Skeletal muscle satellite cell (primary cell): ENCODE results near the gene CSNK1A1.

ENCODE experiments used
- H3K27me3 ChIP-seq: 2 replicates; pipeline ENCODE4 v1.7.0; 2013; ENCODE audit warnings: low read length; ENCODE audit not compliant: control insufficient read depth, insufficient read depth
- H3K36me3 ChIP-seq: 2 replicates; pipeline ENCODE4 v1.7.0; 2013; ENCODE audit warnings: mild to moderate bottlenecking, control low read depth, low read length; ENCODE audit not compliant: insufficient read depth
- H3K4me1 ChIP-seq: 2 replicates; pipeline ENCODE4 v1.7.0; 2013; ENCODE audit warnings: low read length; ENCODE audit not compliant: control insufficient read depth, insufficient read depth
- H3K4me2 ChIP-seq: 2 replicates; pipeline ENCODE4 v1.7.0; 2013; ENCODE audit warnings: mild to moderate bottlenecking, low read length
- H3K4me3 ChIP-seq: 2 replicates; pipeline ENCODE4 v1.7.0; 2013; ENCODE audit warnings: low read length
- H3K9ac ChIP-seq: 2 replicates; pipeline ENCODE4 v1.7.0; 2013; ENCODE audit warnings: mild to moderate bottlenecking, low read depth, low read length, moderate library complexity
- H3K9me3 ChIP-seq: replicated peaks from 2 replicates; pipeline ENCODE4 v1.7.0; 2013; ENCODE audit warnings: mild to moderate bottlenecking, control low read depth, low read length

CSNK1A1 gene

DNA sequence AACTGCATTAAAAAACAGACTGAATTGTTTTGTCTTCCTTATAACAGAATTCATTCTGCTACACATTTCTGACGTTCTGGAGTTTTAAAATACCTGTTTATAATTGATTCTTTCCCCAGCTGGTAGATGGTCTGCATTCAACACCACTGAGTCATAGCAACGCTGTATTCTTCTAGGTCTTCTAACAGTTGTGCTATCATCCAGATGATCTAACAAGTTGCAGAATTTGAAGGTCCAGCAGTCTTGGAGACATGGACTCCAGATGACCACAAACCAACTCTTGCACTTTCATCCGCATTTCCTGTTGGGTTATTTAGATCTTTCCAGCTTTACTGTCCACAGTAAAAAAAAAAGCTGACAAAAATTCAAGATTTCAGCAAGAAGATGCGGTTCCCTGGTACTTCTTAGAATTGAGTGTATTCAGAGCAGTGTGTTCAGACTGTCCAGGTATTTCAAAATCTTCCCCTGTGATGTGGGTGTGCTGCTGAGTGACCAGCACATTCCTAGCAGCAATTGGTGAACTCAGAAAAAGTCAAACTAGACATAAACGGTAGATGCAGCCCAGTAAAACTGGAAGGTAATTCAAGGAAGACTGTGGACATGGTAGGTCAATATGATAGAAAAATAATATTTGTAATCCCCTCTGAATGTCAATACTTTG lies 50.2 kb downstream of the CSNK1A1 start:
- peaks cover 29% of the 10 kb centered on the region for H3K4me1 ChIP-seq
- H3K4me2 ChIP-seq, result no peak overlapping the region
- H3K27me3 ChIP-seq, result no peaks in the 10 kb centered on the region
- no peaks in the 10 kb centered on the region for H3K9me3 ChIP-seq
- H3K4me3 ChIP-seq, result no peak overlapping the region
- H3K36me3 ChIP-seq, result peaks cover 82% of the 10 kb centered on the region
- H3K9ac ChIP-seq, result no peak overlapping the region

DNA sequence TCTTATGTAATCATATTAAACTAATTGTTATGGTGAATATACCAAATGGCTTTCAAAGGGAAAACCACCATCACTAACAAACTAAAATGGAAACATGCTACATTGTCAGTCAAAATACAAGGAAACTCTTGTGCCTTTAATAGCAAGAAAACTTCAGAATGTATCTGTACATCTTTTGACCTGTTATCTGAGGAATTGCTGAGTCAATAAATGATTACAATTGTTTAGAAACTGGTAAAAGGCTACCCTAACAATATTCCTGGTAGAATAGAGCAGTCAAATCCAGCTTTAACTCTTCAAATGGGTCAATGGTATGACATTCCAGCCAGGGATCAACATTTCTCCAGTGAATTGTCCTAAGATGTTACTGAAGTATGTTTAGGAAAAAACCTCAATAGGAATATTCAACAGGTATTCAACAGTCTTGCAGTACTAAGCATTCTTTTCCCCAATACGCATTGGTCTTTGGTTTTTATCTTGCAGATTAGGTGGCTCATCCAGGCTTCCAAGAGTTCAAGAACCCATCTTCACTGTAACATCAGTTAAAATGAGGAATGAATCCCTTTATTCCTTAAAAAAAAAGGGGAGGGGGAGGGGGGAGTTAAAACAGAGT lies 52.4 kb downstream of the CSNK1A1 start:
- Histone ChIP-seq H3K9me3 (no peaks in the 10 kb centered on the region), H3K36me3 (peaks cover 82% of the 10 kb centered on the region), H3K4me3 (no peak overlapping the region), H3K27me3 (no peaks in the 10 kb centered on the region), H3K4me2 (no peak overlapping the region), H3K9ac (no peak overlapping the region), H3K4me1 (peaks cover 29% of the 10 kb centered on the region)

DNA sequence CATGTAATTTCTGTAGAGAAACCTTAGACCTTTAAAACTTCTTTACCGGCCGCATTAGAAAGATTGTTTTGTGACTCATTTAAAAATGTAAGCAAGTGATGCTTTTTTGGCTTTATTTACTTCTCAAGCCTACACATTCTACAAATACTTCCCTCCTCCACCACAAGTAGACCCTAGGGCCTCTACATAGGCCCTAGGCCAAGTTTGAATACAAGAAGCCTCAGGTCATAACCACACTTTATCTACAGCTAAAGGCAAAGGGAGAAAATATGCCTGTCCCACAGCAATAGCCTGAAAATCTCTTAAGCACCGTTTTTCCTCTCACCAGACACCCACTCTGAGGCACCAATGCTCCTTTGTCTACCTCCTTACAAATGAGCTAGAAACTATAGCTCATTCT lies 53.9 kb downstream of the CSNK1A1 start:
- Histone ChIP-seq H3K4me1 (peaks cover 29% of the 10 kb centered on the region), H3K36me3 (peaks cover 85% of the 10 kb centered on the region), H3K4me2 (peak overlapping the region; percentile 21), H3K4me3 (no peak overlapping the region), H3K9ac (peak overlapping the region; percentile 49), H3K27me3 (no peaks in the 10 kb centered on the region), H3K9me3 (no peaks in the 10 kb centered on the region)

DNA sequence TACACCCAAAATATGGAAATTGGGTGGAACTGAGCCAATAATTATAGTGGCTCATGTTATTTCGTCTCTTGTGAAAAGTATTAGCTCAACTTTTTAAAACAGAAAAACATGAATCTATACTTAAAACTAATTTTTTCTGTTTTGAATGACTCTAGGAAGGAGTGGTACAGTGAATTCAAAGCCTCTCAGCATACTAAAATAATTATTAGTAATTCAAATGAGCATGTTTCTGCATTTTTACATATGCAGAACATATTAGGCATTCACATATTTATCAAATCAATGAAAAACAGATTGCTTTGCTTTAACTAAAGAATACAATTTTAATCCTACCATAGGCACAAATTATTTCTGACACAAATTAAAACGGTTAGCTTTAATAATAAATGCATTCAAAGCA lies 54.3 kb downstream of the CSNK1A1 start:
- H3K9me3 ChIP-seq, result no peaks in the 10 kb centered on the region
- no peak overlapping the region for H3K9ac ChIP-seq
- no peak overlapping the region for H3K4me3 ChIP-seq
- H3K36me3 ChIP-seq, result peaks cover 82% of the 10 kb centered on the region
- H3K4me2 ChIP-seq, result no peak overlapping the region
- peaks cover 29% of the 10 kb centered on the region for H3K4me1 ChIP-seq
- H3K27me3 ChIP-seq, result no peaks in the 10 kb centered on the region

DNA sequence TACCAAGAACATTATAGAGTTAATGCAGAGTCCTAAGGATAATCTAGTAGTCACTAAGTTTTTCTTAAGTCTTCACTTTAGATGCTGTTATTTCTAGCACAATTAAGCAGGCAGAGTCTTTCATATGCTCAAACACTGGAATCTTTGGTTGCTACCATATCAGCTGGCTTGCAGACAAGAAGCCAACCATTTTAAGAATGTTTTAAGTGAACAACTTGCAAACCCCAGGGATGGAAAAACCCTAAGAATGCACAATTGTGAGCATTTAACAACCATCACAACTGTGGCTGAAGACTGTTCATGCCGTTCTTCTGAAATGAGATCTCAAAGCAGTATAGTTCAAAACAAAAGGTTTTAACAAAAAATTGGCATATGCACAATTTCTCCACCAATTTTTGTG lies 55.1 kb downstream of the CSNK1A1 start:
- H3K4me2 ChIP-seq, result no peak overlapping the region
- H3K9me3 ChIP-seq, result no peaks in the 10 kb centered on the region
- no peak overlapping the region for H3K4me3 ChIP-seq
- peaks cover 26% of the 10 kb centered on the region for H3K4me1 ChIP-seq
- peaks cover 74% of the 10 kb centered on the region for H3K36me3 ChIP-seq
- no peak overlapping the region for H3K9ac ChIP-seq
- no peaks in the 10 kb centered on the region for H3K27me3 ChIP-seq

DNA sequence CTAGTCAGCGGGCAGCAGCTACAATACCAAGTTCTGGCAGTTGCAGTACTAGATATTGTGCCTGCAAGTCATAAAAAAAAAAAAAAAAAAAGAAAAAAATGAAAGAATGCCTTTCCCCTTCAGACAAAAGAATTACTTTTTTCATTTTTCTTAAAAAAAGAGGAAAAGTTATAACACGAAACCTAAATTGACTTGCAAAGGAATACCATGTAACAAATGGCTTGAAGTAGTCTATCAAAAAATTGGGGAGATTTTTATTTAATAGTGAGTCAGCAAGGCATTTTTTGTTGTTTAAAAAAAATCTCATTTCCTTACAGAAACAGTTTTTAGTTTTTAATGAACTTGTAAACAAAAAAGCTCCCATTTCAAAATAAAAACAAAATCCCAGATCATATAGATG lies 55.6 kb downstream of the CSNK1A1 start:
- Histone ChIP-seq H3K4me1 (peaks cover 22% of the 10 kb centered on the region), H3K4me2 (no peak overlapping the region), H3K9me3 (no peaks in the 10 kb centered on the region), H3K27me3 (no peaks in the 10 kb centered on the region), H3K9ac (no peak overlapping the region), H3K36me3 (peaks cover 69% of the 10 kb centered on the region), H3K4me3 (no peak overlapping the region)

DNA sequence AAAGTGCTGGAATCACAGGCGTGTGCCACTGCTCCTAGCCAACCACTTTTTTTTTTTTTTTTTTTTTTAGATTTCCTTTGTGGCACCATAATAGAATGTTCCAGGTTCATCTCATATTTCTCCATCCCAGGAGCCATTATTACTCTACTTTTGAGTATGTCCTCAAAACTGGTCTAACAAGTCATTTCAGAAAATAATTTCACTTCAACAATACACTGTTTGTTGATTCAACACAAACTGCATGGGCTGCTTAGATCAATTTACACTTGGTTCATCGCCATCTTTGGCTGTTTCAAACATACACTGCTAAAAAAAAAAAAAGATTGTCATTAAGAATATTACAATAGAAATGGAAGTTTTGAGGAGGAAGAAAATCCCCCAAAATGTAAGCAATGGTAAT lies 57.9 kb downstream of the CSNK1A1 start:
- H3K4me1 ChIP-seq, result peaks cover 43% of the 10 kb centered on the region
- no peak overlapping the region for H3K4me3 ChIP-seq
- H3K36me3 ChIP-seq, result peaks cover 52% of the 10 kb centered on the region
- H3K9me3 ChIP-seq, result no peaks in the 10 kb centered on the region
- H3K9ac ChIP-seq, result no peak overlapping the region
- no peak overlapping the region for H3K4me2 ChIP-seq
- H3K27me3 ChIP-seq, result no peaks in the 10 kb centered on the region

DNA sequence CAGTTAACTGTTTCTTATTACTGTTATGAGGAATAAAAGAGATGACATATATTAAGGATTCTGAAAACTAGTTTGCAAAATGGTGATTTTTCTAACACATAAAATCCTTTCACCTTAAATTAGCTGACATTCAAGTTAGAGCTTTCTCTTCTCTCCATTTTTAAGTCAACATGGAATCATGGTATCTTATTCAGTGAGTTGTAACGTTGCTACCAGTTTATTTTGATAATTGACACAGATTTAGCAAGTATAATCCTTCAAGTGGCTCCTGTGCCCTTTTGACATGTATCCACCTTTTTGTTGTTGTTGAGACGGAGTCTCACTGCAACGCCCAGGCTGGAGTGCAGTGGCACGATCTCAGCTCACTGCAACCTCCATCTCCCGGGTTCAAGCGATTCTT lies 58.5 kb downstream of the CSNK1A1 start:
- Histone ChIP-seq H3K4me1 (peaks cover 43% of the 10 kb centered on the region), H3K36me3 (peaks cover 48% of the 10 kb centered on the region)

DNA sequence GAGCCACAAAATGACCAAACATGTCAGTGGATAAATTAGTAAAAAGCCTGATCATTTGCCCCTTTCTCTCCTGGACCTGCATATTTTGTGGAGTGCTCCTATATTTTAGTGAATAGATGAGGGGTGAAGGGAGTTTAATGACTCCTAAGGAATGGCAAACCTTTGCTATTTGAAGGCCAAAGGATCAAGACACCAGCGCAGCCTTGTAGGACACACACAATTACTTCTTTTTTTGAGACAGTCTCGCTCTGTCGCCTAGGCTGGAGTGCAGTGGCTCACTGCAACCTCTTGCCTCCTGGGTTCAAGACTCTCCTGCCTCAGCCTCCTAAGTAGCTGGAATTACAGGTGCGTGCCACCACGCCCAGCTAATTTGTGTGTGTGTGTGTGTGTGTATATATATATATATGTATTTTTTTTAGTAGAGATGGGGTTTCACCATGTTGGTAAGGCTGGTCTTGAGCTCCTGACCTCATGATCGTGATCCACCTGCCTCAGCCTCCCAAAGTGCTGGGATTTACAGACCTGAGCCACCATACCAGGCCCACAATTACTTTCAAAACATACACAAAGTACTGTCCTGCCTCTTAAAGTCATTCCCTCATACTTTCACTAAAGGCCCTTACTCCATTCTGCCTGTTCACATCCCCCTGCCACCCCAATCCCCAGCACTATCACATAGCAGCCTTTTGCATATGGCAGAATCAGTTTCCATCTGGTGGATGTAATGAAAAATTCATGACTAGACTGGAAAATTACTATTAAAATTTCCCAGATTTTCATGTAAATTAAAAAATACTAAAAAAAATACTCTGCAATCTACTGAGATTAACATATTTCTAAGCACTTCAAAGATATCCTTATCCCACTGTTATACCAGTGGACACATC lies 60.4 kb downstream of the CSNK1A1 start:
- Histone ChIP-seq H3K4me1 (peaks cover 43% of the 10 kb centered on the region), H3K4me2 (no peak overlapping the region), H3K36me3 (peaks cover 34% of the 10 kb centered on the region), H3K27me3 (no peaks in the 10 kb centered on the region), H3K4me3 (no peak overlapping the region), H3K9me3 (no peaks in the 10 kb centered on the region), H3K9ac (no peak overlapping the region)

More for the DNA sequence above, 58.5 kb downstream of the CSNK1A1 start:
- H3K9ac ChIP-seq, result no peak overlapping the region
- H3K27me3 ChIP-seq, result no peaks in the 10 kb centered on the region
- H3K9me3 ChIP-seq, result no peaks in the 10 kb centered on the region
- no peak overlapping the region for H3K4me2 ChIP-seq
- H3K4me3 ChIP-seq, result no peak overlapping the region

DNA sequence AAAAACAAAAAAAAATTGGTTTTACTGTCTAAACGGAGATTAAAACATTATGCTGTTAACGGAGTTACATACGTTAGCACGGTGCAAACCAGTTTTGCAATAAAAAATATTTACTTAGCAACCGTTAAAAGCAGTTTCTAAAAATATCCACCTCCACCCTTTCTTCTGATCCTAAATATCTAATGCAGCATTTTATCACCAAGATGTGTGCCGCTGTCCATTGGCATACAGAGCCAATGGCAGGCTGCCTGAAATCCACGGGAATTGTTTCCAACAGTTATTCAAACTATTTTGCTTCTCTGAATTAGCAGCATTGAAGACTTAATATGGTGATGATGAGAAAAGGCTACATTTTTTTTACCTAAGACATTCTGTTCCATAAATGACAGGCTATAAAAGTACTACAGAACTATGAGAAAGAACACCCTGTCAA lies 61.6 kb downstream of the CSNK1A1 start:
- H3K4me3 ChIP-seq, result no peak overlapping the region

DNA sequence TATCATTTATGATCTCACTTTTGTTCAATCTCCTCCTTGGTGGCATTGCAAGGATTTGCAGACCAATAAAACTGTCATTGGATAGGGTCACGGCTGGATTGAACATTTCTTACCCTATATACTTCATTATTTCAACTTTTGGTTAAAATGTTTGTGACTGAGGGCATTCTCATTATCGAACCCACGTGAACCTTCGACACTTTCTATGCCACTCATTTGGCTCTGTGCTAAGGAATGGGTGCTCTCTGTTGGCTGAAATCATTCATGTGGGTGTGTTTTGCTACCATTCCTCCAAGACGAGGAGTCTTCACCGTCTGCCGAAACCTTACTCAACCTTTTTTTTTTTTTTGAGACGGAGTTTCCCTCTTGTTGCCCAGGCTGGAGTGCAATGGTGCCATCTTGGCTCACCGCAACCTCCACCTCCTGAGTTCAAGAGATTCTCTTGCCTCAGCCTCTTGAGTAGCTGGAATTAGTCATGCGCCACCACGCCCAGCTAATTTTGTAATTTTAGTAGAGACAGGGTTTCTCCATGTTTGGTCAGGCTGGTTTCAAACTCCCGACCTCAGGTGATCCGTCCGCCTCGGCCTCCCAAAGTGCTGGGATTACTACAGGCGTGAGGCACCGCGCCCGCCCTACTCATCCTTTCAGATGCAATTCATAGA lies 62.5 kb downstream of the CSNK1A1 start:
- Histone ChIP-seq H3K36me3 (peaks cover 14% of the 10 kb centered on the region), H3K4me2 (no peak overlapping the region), H3K9me3 (no peaks in the 10 kb centered on the region), H3K27me3 (no peaks in the 10 kb centered on the region), H3K4me1 (peaks cover 55% of the 10 kb centered on the region), H3K9ac (peak overlapping the region; percentile 2), H3K4me3 (no peak overlapping the region)

More for the DNA sequence above, 61.6 kb downstream of the CSNK1A1 start:
- H3K9ac ChIP-seq, result peak overlapping the region; percentile 20
- peaks cover 55% of the 10 kb centered on the region for H3K4me1 ChIP-seq
- no peak overlapping the region for H3K4me2 ChIP-seq
- peaks cover 22% of the 10 kb centered on the region for H3K36me3 ChIP-seq
- H3K9me3 ChIP-seq, result no peaks in the 10 kb centered on the region
- H3K27me3 ChIP-seq, result no peaks in the 10 kb centered on the region
